DOHH2 (cell line): ENCODE data around the gene GP1BB.

Experiments used
- EZH2phosphoT487 ChIP-seq: fragments of 200-600 bp; sonication (generic); IDR thresholded peaks from 2 replicates; pipeline ENCODE4 v1.6.1; 2017; ENCODE audit warnings: borderline replicate concordance, mild to moderate bottlenecking, antibody characterized with exemption, low read length, moderate library complexity, mixed read lengths
- TF ChIP-seq, protein P1 (sequence below): fragments of 200-600 bp; sonication (generic); IDR thresholded peaks from one replicate; pipeline ENCODE4 v1.5.1; 2014; ENCODE audit warnings: antibody characterized with exemption, mild to moderate bottlenecking, low read depth, low read length; ENCODE audit not compliant: poor library complexity, severe bottlenecking

- TF ChIP-seq, protein P1, sequence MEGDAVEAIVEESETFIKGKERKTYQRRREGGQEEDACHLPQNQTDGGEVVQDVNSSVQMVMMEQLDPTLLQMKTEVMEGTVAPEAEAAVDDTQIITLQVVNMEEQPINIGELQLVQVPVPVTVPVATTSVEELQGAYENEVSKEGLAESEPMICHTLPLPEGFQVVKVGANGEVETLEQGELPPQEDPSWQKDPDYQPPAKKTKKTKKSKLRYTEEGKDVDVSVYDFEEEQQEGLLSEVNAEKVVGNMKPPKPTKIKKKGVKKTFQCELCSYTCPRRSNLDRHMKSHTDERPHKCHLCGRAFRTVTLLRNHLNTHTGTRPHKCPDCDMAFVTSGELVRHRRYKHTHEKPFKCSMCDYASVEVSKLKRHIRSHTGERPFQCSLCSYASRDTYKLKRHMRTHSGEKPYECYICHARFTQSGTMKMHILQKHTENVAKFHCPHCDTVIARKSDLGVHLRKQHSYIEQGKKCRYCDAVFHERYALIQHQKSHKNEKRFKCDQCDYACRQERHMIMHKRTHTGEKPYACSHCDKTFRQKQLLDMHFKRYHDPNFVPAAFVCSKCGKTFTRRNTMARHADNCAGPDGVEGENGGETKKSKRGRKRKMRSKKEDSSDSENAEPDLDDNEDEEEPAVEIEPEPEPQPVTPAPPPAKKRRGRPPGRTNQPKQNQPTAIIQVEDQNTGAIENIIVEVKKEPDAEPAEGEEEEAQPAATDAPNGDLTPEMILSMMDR: no peak
- no peak for TF ChIP-seq EZH2phosphoT487
Observed at GRCh38 chr22:19722982-19723231, 432 bp upstream of the GP1BB start.
